HepG2 (cell line): ENCODE data around the gene PIGL. TPM values are rescaled to one million over a fixed set of nuclear protein-coding genes. Genes with fewer than 3 reads are reported as not detected.

Source experiments
- ATAC-seq: fragments of 200-7000 bp; cut with Tn5 transposase; 3 replicates; pipeline ENCODE4 v1.9.1; 2020; ENCODE audit warnings: mild to moderate bottlenecking, moderate library complexity
- BruUV-seq: library from RNA; stranded (reverse); fragments of 400-500 nt; replicated peaks from 2 replicates; lab custom pipeline; 2021; lab: Mats Ljungman, UMichigan
- CTCF ChIA-PET: fragments of 300-600 bp; formaldehyde crosslinking; extraction: SDS; loops from one replicate; lab custom pipeline; 2021; ENCODE audit warnings: low total read pairs, inconsistent platforms, low intra/inter-chr PET ratio; lab: Yijun Ruan, JAX
- POLR2A ChIA-PET: fragments of 350-600 bp; sonication (Branson Sonifier 250); formaldehyde crosslinking; loops from one replicate; lab custom pipeline; 2020; ENCODE audit warnings: antibody characterized with exemption, inconsistent platforms; lab: Yijun Ruan, JAX
- DNase-seq: peaks from one replicate; pipeline ENCODE4 v3.0.0-alpha.2; 2015; ENCODE audit warnings: low spot score
- FAIRE-seq: peaks from 3 replicates; lab custom pipeline; 2011; peaks lifted over from hg19 to GRCh38; lab: Jason Lieb, UNC
- H2AFZ ChIP-seq: one replicate; pipeline ENCODE4 v1.6.1; 2011; ENCODE audit warnings: low read length, inconsistent platforms
- H3K27ac ChIP-seq: fragments of 300-600 bp; 3 replicates; pipeline ENCODE4 v1.8.0; 2011; ENCODE audit warnings: mixed run types, mild to moderate bottlenecking, mixed read lengths, low read length, inconsistent platforms; ENCODE audit not compliant: insufficient read depth; ENCODE audit errors: extremely low read length
- H3K27me3 ChIP-seq, 2 experiments: fragments of 200-600 bp in 1 of 2; 2 replicates in 1 of 2; 3 replicates in 1 of 2; pipeline versions ENCODE4 v1.6.0 to v1.8.0; 2011; ENCODE audit warnings: low read length in 2 of 2, mild to moderate bottlenecking in 2 of 2, moderate library complexity in 2 of 2, inconsistent platforms in 1 of 2; ENCODE audit not compliant: insufficient read depth in 2 of 2, control insufficient read depth in 1 of 2
- H3K36me3 ChIP-seq, 2 experiments: fragments of 200-600 bp in 1 of 2; replicated peaks in 1 of 2; 2 replicates in 1 of 2; 3 replicates in 1 of 2; pipeline versions ENCODE4 v1.5.1 to v1.8.0; 2011; ENCODE audit warnings: low read length in 2 of 2, inconsistent platforms in 1 of 2; ENCODE audit not compliant: insufficient read depth in 2 of 2, control insufficient read depth in 1 of 2
- H3K4me1 ChIP-seq: 2 replicates; pipeline ENCODE4 v1.5.1; 2012; ENCODE audit warnings: low read length, inconsistent platforms; ENCODE audit not compliant: insufficient read depth
- H3K4me2 ChIP-seq: 2 replicates; pipeline ENCODE4 v1.6.0; 2011; ENCODE audit warnings: low read depth, low read length, inconsistent platforms
- H3K4me3 ChIP-seq, 3 experiments: fragments of 200-600 bp in 1 of 3; sonication (generic), shearing (Covaris generic) in 1 of 3; replicated peaks in 1 of 3; 2 replicates each; pipeline ENCODE4 v1.5.1; 2011 to 2016; ENCODE audit warnings: low read length in 3 of 3, inconsistent platforms in 2 of 3, low read depth in 2 of 3, mild to moderate bottlenecking in 2 of 3, control low read depth in 1 of 3, mixed read lengths in 1 of 3; ENCODE audit not compliant: insufficient read depth in 1 of 3
- H3K79me2 ChIP-seq: one replicate; pipeline ENCODE4 v1.6.1; 2011; ENCODE audit warnings: low read length, inconsistent platforms; ENCODE audit not compliant: insufficient read depth
- H3K9ac ChIP-seq: 2 replicates; pipeline ENCODE4 v1.6.0; 2011; ENCODE audit warnings: mild to moderate bottlenecking, low read depth, low read length, inconsistent platforms; ENCODE audit not compliant: insufficient read depth
- H3K9me3 ChIP-seq: 2 replicates; pipeline ENCODE4 v1.5.1; 2012; ENCODE audit warnings: mild to moderate bottlenecking, low read length
- H4K20me1 ChIP-seq: 2 replicates; pipeline ENCODE4 v1.6.0; 2011; ENCODE audit warnings: inconsistent platforms, mild to moderate bottlenecking, low read length, moderate library complexity; ENCODE audit not compliant: insufficient read depth
- ATF7-NPFF ChIP-seq: sonication (generic); formaldehyde crosslinking; IDR thresholded peaks from 2 replicates; pipeline ENCODE4 v1.8.1; 2023; ENCODE audit warnings: mild to moderate bottlenecking, low read depth, missing genetic modification reagents, moderate library complexity
- MEIS2 ChIP-seq: sonication (generic); formaldehyde crosslinking; IDR thresholded peaks from 2 replicates; pipeline ENCODE4 v1.9.0; 2021; ENCODE audit warnings: mild to moderate bottlenecking, missing genetic modification reagents
- PCBP2 ChIP-seq: fragments of 200-400 bp; formaldehyde crosslinking; optimal IDR thresholded peaks from 2 replicates; pipeline ENCODE3; 2018; ENCODE audit warnings: low read length, low read depth; ENCODE audit not compliant: poor library complexity, severe bottlenecking
- POLR2A ChIP-seq, 2 experiments: IDR thresholded peaks; 2 replicates each; pipeline ENCODE4 v1.6.1; 2011; ENCODE audit warnings: low read depth in 2 of 2, low read length in 2 of 2, mild to moderate bottlenecking in 1 of 2, moderate library complexity in 1 of 2; ENCODE audit not compliant: insufficient read depth in 1 of 2
- XBP1 ChIP-seq: sonication (generic); formaldehyde crosslinking; IDR thresholded peaks from 2 replicates; pipeline ENCODE4 v1.5.0; 2020; ENCODE audit warnings: missing genetic modification reagents
- ZNF691 ChIP-seq: sonication (generic); formaldehyde crosslinking; IDR thresholded peaks from 2 replicates; pipeline ENCODE4 v1.4.0; 2020; ENCODE audit warnings: missing genetic modification reagents, low read depth, mild to moderate bottlenecking, borderline replicate concordance
- ZSCAN30 ChIP-seq: sonication (generic); formaldehyde crosslinking; IDR thresholded peaks from 2 replicates; pipeline ENCODE4 v1.5.0; 2020; ENCODE audit warnings: mild to moderate bottlenecking, missing genetic modification reagents
- WGBS: methylation state at CpG from one replicate; pipeline ENCODE4 v1.1.6; 2017; ENCODE audit warnings: low lambda C conversion rate; 5-methylcytosine and 5-hydroxymethylcytosine counted together
- in situ Hi-C: cut with HindIII; loops from 2 replicates; pipeline ENCODE4 v1.10.0; 2017; ENCODE audit warnings: low pct_unique_long_range_greater_than_20kb; ENCODE audit not compliant: extremely low pct_ligation_motif_present
- intact Hi-C: fragments of 100-400 bp; cut with micrococcal nuclease; formaldehyde crosslinking; loops from one replicate; pipeline ENCODE4 v1.10.0; 2022; ENCODE audit not compliant: unreplicated experiment
- polyA plus RNA-seq, 8 experiments: library from polyadenylated mRNA; depleted of rRNA in 3 of 8; stranded (reverse) in 7 of 8; unstranded in 1 of 8; fragments of >200 nt; fragmentation: Illumina TruSeq in 4 of 8; extraction: Trizol in 4 of 8; gene quantifications; 2 replicates each; pipeline versions ENCODE4 v1.2.1 to v1.2.3, GENCODE V29; 2011 to 2016; ENCODE audit warnings: low read depth in 4 of 8, missing spikeins in 1 of 8, mixed read lengths in 1 of 8; ENCODE audit not compliant: insufficient read depth in 1 of 8
- total RNA-seq, 5 experiments: library from RNA; depleted of rRNA; stranded (reverse); fragments of >200 nt; fragmentation: Illumina TruSeq; extraction: Trizol; gene quantifications; 2 replicates each; pipeline ENCODE4 v1.2.3, GENCODE V29; 2016; ENCODE audit warnings: low read depth in 1 of 5
- TF ChIP-seq, protein P1 (sequence below): IDR thresholded peaks from 2 replicates; pipeline ENCODE4 v1.6.1; 2016; ENCODE audit warnings: low read depth

PIGL gene
- total and polyA plus RNA-seq, 2 of the 13 experiments (the other 11 are each of a cell fraction or from before 2014, with no cell fraction given), result 28.5 to 63.8 TPM

DNA sequence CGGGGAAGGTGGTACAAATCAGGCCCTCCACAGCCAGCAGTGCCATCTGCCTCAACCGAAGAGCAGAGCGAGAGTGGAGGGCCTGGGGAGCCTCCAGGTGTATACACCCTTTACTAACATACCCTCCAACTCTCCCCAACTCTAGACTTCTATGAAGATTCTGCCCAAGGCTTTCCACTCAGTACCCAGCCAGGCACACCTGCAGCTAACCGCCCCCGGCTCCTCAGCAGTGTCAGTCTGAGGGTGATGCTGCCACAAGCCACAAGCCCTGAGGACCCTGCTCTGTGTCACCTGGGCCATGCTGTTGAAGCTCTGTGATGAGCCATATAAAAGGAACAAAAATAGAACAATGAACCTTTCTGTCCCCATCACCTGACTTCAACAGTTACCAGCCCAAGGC is 132.4 kb downstream of the PIGL start:
- Histone ChIP-seq H3K79me2 (peaks cover 36% of the 10 kb centered on the region), H3K27me3 (no peaks in the 10 kb centered on the region), H2AFZ (no peak overlapping the region), H3K4me2 (no peak overlapping the region; the same call in 1 of the 2 replicates), H3K27ac (no peak overlapping the region), H3K9me3 (no peaks in the 10 kb centered on the region), H3K4me3 (no peak overlapping the region), H3K4me1 (peaks cover 37% of the 10 kb centered on the region), H3K36me3 (peaks cover 12 to 27% of the 10 kb centered on the region in 2 experiments), H4K20me1 (peaks cover 12% of the 10 kb centered on the region), H3K9ac (no peak overlapping the region)
- DNase-seq, result no peak
- 100% methylated on average over 3 of the region's 5 CpGs for WGBS
- TF ChIP-seq ATF7-NPFF (CRISPR knock-in tag) (no peak), ZNF691 (CRISPR knock-in tag) (no peak), MEIS2 (CRISPR knock-in tag) (no peak), XBP1 (CRISPR knock-in tag) (no peak), PCBP2 (no peak), ZSCAN30 (CRISPR knock-in tag) (no peak), POLR2A (IDR thresholded peaks at IDR 0.05; ENCODE audit: insufficient read depth in 1 of 2, low read depth in 2 of 2, low read length in 2 of 2) (peak in 1 of 2 experiments; percentile 24; a peak in 1 of 4 replicates)
- TF ChIP-seq, protein P1, sequence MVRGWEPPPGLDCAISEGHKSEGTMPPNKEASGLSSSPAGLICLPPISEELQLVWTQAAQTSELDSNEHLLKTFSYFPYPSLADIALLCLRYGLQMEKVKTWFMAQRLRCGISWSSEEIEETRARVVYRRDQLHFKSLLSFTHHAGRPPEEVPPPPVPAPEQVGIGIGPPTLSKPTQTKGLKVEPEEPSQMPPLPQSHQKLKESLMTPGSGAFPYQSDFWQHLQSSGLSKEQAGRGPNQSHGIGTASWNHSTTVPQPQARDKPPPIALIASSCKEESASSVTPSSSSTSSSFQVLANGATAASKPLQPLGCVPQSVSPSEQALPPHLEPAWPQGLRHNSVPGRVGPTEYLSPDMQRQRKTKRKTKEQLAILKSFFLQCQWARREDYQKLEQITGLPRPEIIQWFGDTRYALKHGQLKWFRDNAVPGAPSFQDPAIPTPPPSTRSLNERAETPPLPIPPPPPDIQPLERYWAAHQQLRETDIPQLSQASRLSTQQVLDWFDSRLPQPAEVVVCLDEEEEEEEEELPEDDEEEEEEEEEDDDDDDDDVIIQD (CRISPR knock-in tag), result no peak
- ATAC-seq, result no peak
- intact Hi-C loops, result no loop called here
- BruUV-seq, result no TSS peak
- in situ Hi-C loops, result no loop called here
- ChIA-PET POLR2A (interaction anchor here (0.9 to 7.3 kb wide), 5 partner anchors 36 to 132 kb away, joined by 3 to 68 read pairs (median 7); partner anchors contain the start of gene PIGL), CTCF (no interaction called here)
- FAIRE-seq, result no peak
